Suprapubic skin (tissue), 4 donors: Measurements from ENCODE around the gene SOS1. TPM values are rescaled to one million over a fixed set of nuclear protein-coding genes. Genes with fewer than 3 reads are reported as not detected.

Experiments
- DNase-seq, 2 donors: peaks; one replicate each; pipeline ENCODE4 v3.0.0-alpha.2; 2019; ENCODE audit warnings: low spot score in 2 of 2
- H3K27ac ChIP-seq: fragments of 200-600 bp; sonication (generic); one replicate; pipeline ENCODE4 v1.5.1; 2019
- H3K27me3 ChIP-seq: fragments of 200-600 bp; sonication (generic); one replicate; pipeline ENCODE4 v1.5.1; 2019
- H3K36me3 ChIP-seq: fragments of 200-600 bp; sonication (generic); one replicate; pipeline ENCODE4 v1.5.1; 2019
- H3K4me1 ChIP-seq: fragments of 200-600 bp; sonication (generic); one replicate; pipeline ENCODE4 v1.5.1; 2019
- H3K4me3 ChIP-seq: fragments of 200-600 bp; sonication (generic); one replicate; pipeline ENCODE4 v1.5.1; 2019; ENCODE audit warnings: mild to moderate bottlenecking
- H3K9me3 ChIP-seq: fragments of 200-600 bp; sonication (generic); one replicate; pipeline ENCODE4 v1.5.1; 2019
- EP300 ChIP-seq: sonication (generic); formaldehyde crosslinking; IDR thresholded peaks from one replicate; pipeline ENCODE4 v1.6.1; 2017; ENCODE audit warnings: antibody characterized with exemption
- POLR2A ChIP-seq, 2 donors: fragments of 450-650 bp; IDR thresholded peaks; one replicate each; pipeline ENCODE4 v1.6.1; 2017; ENCODE audit warnings: antibody characterized with exemption in 2 of 2, mild to moderate bottlenecking in 2 of 2, moderate library complexity in 2 of 2
- POLR2AphosphoS5 ChIP-seq, 3 donors: sonication (generic); formaldehyde crosslinking; IDR thresholded peaks; one replicate each; pipeline ENCODE4 v1.6.1; 2017; ENCODE audit warnings: antibody characterized with exemption in 3 of 3
- WGBS: methylation state at CpG from one replicate; pipeline ENCODE4 v1.1.5; 2018; 5-methylcytosine and 5-hydroxymethylcytosine counted together
- total RNA-seq, 4 donors: library from RNA; depleted of rRNA; stranded (reverse); fragments of >200 nt; gene quantifications; one replicate each; pipeline ENCODE4 v1.1.0, GENCODE V29; 2016
- TF ChIP-seq, protein P1 (sequence below), 2 donors: fragments of 200-600 bp in 1 of 2; fragments of 450-650 bp in 1 of 2; sonication (generic) in 1 of 2; IDR thresholded peaks; one replicate each; pipeline ENCODE4 v1.5.1; 2016 to 2019; ENCODE audit warnings: antibody characterized with exemption in 2 of 2, mild to moderate bottlenecking in 1 of 2, moderate library complexity in 1 of 2

Gene SOS1
- total RNA-seq, 4 donors from 2014 or later, result 18.3 to 38.3 (median 27.7) TPM

DNA sequence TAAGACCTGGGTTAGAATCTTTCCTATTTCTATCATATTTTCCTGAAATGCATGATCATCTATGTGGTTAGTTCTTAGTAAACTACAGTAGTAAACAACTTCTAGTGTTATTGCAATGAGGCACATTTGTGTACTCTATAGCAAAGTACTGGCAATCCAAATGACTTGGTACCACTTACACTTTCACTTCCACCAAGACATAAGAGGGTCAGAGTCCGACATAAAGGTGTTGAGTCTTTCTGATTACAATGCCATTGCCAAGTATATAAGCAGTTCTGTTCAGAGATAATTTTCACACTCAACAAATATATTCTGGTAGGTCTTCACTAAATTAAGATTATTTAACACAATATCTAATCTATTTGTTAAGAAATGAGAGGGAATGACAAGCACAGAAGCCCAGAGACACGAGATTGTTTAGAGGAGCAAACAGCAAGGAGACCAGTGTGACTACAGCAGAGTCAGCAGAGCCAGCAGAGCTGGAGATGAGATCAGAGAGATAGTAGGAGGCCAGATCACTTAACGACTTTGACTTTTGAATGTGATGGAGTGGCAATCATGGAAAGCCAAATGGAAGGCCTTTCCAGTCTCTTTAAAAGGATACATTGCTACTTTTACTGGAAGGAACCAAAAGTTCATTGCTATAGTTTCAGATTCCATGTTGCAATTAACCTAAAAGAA is 27.5 kb downstream of the SOS1 start:
- Histone ChIP-seq H3K9me3 (no peaks in the 10 kb centered on the region), H3K36me3 (peaks cover 4% of the 10 kb centered on the region), H3K4me3 (no peak overlapping the region), H3K4me1 (peaks cover 21% of the 10 kb centered on the region), H3K27ac (no peak overlapping the region), H3K27me3 (no peaks in the 10 kb centered on the region)
- no peak for DNase-seq
- TF ChIP-seq POLR2AphosphoS5 (IDR thresholded peaks at IDR 0.05) (no peak), POLR2A (IDR thresholded peaks at IDR 0.05) (no peak), EP300 (no peak)
- TF ChIP-seq, protein P1, sequence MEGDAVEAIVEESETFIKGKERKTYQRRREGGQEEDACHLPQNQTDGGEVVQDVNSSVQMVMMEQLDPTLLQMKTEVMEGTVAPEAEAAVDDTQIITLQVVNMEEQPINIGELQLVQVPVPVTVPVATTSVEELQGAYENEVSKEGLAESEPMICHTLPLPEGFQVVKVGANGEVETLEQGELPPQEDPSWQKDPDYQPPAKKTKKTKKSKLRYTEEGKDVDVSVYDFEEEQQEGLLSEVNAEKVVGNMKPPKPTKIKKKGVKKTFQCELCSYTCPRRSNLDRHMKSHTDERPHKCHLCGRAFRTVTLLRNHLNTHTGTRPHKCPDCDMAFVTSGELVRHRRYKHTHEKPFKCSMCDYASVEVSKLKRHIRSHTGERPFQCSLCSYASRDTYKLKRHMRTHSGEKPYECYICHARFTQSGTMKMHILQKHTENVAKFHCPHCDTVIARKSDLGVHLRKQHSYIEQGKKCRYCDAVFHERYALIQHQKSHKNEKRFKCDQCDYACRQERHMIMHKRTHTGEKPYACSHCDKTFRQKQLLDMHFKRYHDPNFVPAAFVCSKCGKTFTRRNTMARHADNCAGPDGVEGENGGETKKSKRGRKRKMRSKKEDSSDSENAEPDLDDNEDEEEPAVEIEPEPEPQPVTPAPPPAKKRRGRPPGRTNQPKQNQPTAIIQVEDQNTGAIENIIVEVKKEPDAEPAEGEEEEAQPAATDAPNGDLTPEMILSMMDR (IDR thresholded peaks at IDR 0.05), result no peak
- 64% methylated on average over 3 of the region's 3 CpGs for WGBS

DNA sequence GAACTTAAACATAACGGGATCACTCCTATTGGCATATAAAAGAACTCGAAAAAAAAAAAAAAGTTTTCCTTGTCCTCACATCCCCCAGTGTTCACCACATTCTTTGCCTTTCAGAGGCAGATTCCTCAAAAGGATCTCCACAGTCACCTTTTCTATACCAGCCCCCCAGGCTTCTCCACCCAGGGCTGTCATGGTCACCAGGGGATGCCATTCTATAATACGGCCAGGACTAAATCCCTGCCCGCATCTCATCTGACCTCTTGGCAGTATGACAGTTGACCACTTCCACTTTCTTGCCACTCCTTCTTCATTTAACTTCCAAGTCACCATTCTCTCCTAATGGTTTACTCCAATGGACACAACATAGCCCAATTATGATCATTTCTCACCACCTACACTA is 29.3 kb downstream of the SOS1 start:
- Histone ChIP-seq H3K27me3 (no peaks in the 10 kb centered on the region), H3K27ac (no peak overlapping the region), H3K4me1 (peaks cover 21% of the 10 kb centered on the region), H3K36me3 (peaks cover 4% of the 10 kb centered on the region), H3K9me3 (no peaks in the 10 kb centered on the region), H3K4me3 (no peak overlapping the region)
- WGBS, result 88% methylated on average over 4 of the region's 4 CpGs
- no peak for DNase-seq
- TF ChIP-seq EP300, result no peak
- no peak for TF ChIP-seq POLR2A (IDR thresholded peaks at IDR 0.05)
- no peak for TF ChIP-seq POLR2AphosphoS5 (IDR thresholded peaks at IDR 0.05)
- TF ChIP-seq, protein P1 (IDR thresholded peaks at IDR 0.05), result no peak

DNA sequence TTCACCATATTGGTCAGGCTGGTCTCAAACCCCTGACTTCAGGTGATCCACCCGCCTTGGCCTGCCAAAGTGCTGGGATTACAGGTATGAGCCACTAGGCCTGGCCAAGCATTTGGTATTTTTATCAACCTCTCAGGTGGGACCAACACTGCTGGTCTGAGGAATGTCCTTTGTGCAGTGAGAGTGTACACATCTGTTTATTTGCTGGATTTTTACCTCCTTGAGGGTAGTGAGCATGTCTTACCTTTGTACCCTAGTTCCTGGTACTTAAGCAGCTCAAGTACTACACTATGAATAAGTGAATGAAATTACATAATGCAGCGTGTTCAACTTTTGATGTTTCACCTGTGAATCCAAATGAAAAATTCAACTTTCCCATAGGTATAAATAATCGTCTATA is 29.8 kb downstream of the SOS1 start:
- Histone ChIP-seq H3K27me3 (no peaks in the 10 kb centered on the region), H3K36me3 (peaks cover 4% of the 10 kb centered on the region), H3K9me3 (no peaks in the 10 kb centered on the region), H3K4me3 (no peak overlapping the region), H3K27ac (no peak overlapping the region), H3K4me1 (peaks cover 19% of the 10 kb centered on the region)
- WGBS, result 97% methylated on average over 3 of the region's 3 CpGs
- TF ChIP-seq POLR2A (IDR thresholded peaks at IDR 0.05) (no peak), POLR2AphosphoS5 (IDR thresholded peaks at IDR 0.05) (no peak), EP300 (no peak)
- TF ChIP-seq, protein P1 (IDR thresholded peaks at IDR 0.05), result no peak
- no peak for DNase-seq

DNA sequence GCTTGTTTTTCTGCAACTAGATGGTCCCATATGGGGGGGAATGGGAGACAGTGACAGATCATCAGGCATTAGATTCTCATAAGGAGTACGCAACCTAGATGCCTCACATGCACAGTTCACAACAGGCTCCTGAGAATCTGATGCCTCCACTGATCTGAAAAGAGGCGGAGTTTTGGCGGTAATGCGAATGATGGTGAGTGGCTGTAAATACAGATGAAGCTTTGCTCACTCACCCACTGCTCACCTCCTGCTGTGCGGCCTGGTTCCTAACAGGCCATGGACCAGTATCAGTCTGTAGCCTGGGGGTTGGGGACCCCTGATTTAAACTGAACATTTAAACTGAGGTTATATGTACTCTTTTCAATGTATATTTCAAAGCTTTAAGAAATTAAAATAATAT is 40.7 kb downstream of the SOS1 start:
- no peaks in the 10 kb centered on the region for H3K4me1 ChIP-seq
- whole genome bisulfite sequencing, result 97% methylated on average over 5 of the region's 5 CpGs
- no peak for TF ChIP-seq POLR2AphosphoS5 (IDR thresholded peaks at IDR 0.05)
- TF ChIP-seq, protein P1 (IDR thresholded peaks at IDR 0.05), result no peak
- TF ChIP-seq EP300, result no peak
- TF ChIP-seq POLR2A (IDR thresholded peaks at IDR 0.05), result no peak
- no peak overlapping the region for H3K4me3 ChIP-seq
- no peaks in the 10 kb centered on the region for H3K36me3 ChIP-seq
- H3K27me3 ChIP-seq, result no peaks in the 10 kb centered on the region
- H3K9me3 ChIP-seq, result no peaks in the 10 kb centered on the region
- no peak for DNase-seq
- no peak overlapping the region for H3K27ac ChIP-seq

DNA sequence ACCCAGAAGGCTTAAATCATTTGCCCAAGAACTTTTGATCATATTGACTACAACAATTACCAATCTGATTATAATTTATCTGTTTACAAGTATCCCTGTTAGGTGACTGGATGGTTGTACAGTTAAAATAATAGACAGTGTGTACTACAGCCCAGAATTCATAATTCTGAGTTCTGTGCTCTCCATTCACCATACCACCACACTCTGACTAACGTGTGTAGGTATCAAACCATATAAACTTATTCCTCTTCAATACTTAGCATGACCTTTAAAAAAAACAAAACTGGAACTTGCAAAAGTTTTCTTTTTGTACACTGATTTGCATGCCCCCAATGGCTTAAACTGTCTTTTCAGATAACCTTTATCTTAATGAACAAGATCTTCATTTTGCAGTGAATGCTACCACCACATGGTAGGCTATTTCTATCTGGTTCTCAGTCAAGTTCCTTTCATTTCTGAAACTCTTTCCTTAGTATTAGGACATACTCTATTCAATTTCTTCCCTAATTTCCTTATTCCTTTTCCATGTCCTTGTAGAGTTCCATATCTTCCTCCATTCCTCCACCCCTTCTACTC is 50.9 kb downstream of the SOS1 start:
- no peaks in the 10 kb centered on the region for H3K27me3 ChIP-seq
- H3K4me1 ChIP-seq, result peaks cover 10% of the 10 kb centered on the region
- no peak for DNase-seq
- peaks cover 16% of the 10 kb centered on the region for H3K36me3 ChIP-seq
- 100% methylated on average over 1 of the region's 1 CpG for WGBS
- H3K27ac ChIP-seq, result no peak overlapping the region
- H3K9me3 ChIP-seq, result no peaks in the 10 kb centered on the region
- no peak overlapping the region for H3K4me3 ChIP-seq
- TF ChIP-seq, protein P1 (IDR thresholded peaks at IDR 0.05), result no peak
- TF ChIP-seq POLR2A (IDR thresholded peaks at IDR 0.05) (no peak), EP300 (no peak), POLR2AphosphoS5 (IDR thresholded peaks at IDR 0.05) (no peak)
